HG03159 (cell line): Measurements from ENCODE around the gene LRRC3.
"Not testable (repeated sequence)": the region's sequence is repeated elsewhere in the genome, so short reads cannot be mapped to it uniquely, and the experiment has no call there.

Source experiments
- ATAC-seq: cut with Tn5 transposase; IDR thresholded peaks from one replicate; pipeline ENCODE4 v1.9.1; 2021; ENCODE audit warnings: mild to moderate bottlenecking, moderate library complexity; ENCODE audit not compliant: unreplicated experiment

LRRC3 gene

GRCh38 chr21:44477131-44477530, 21.8 kb downstream of the LRRC3 start:
- ATAC-seq = no peak

- ATAC-seq = no peak
These were observed 22.4 kb downstream of the LRRC3 start for GRCh38 chr21:44477712-44478111.

GRCh38 chr21:44478124-44478800, 23.0 kb downstream of the LRRC3 start:
- no peak for ATAC-seq

GRCh38 chr21:44478801-44479167, 23.5 kb downstream of the LRRC3 start:
- no peak for ATAC-seq

GRCh38 chr21:44479556-44480199, 24.4 kb downstream of the LRRC3 start:
- not testable (repeated sequence) for ATAC-seq

- ATAC-seq = no peak
These were observed 25.1 kb downstream of the LRRC3 start for GRCh38 chr21:44480200-44481053.

GRCh38 chr21:44482581-44483287, 27.4 kb downstream of the LRRC3 start:
- no peak for ATAC-seq

GRCh38 chr21:44483288-44484237, 28.3 kb downstream of the LRRC3 start:
- no peak for ATAC-seq

GRCh38 chr21:44484498-44485253, 29.4 kb downstream of the LRRC3 start:
- ATAC-seq = no peak

- no peak for ATAC-seq
These were observed 30.0 kb downstream of the LRRC3 start for GRCh38 chr21:44485254-44485793.

GRCh38 chr21:44485796-44486195, 30.5 kb downstream of the LRRC3 start:
- ATAC-seq = no peak

GRCh38 chr21:44486302-44486701, 31.0 kb downstream of the LRRC3 start:
- no peak for ATAC-seq

GRCh38 chr21:44487831-44488230, 32.5 kb downstream of the LRRC3 start:
- no peak for ATAC-seq

- ATAC-seq = no peak
These were observed 34.7 kb downstream of the LRRC3 start for GRCh38 chr21:44489962-44490361.

- no peak for ATAC-seq
These were observed 35.1 kb downstream of the LRRC3 start for GRCh38 chr21:44490405-44490804.

GRCh38 chr21:44490816-44491215, 35.5 kb downstream of the LRRC3 start:
- ATAC-seq = no peak

GRCh38 chr21:44492567-44493385, 37.5 kb downstream of the LRRC3 start:
- no peak for ATAC-seq

- ATAC-seq = no peak
These were observed 39.1 kb downstream of the LRRC3 start for GRCh38 chr21:44494418-44494817.
